ENCODE data around the gene PLCB2. TPM values are rescaled to one million over a fixed set of nuclear protein-coding genes. Genes with fewer than 3 reads are reported as not detected.

The PLCB2 gene
- total RNA-seq, 1 experiment from 2014 or later, result 0.92 TPM

GRCh38 chr15:40285554-40286011 is 22.2 kb downstream of the PLCB2 start:
- H4K20me1 ChIP-seq (ENCODE audit: insufficient read depth), result no peaks in the 10 kb centered on the region
- intact Hi-C loops (cut with micrococcal nuclease; ENCODE audit: unreplicated experiment), result no loop called here
- H3K27ac ChIP-seq, result no peak overlapping the region
- TF ChIP-seq CTCF (conservative IDR thresholded peaks at IDR 0.05) (no peak), EZH2 (IDR thresholded peaks at IDR 0.05; ENCODE audit: low read depth) (no peak)
- ChIA-PET POLR2A (ENCODE audit: unreplicated experiment) (interaction anchor here (0.7 to 0.8 kb wide), 2 partner anchors 23 to 28 kb away, joined by 3 to 5 read pairs; no protein-coding TSS in a partner anchor), CTCF (no interaction called here)
- no peak overlapping the region for H3K4me3 ChIP-seq
- no peaks in the 10 kb centered on the region for H3K9me3 ChIP-seq (ENCODE audit: insufficient read depth, low read depth)
- H3K9me2 ChIP-seq (ENCODE audit: insufficient read depth), result no peaks in the 10 kb centered on the region
- H2AFZ ChIP-seq, result no peak overlapping the region
- H3K4me2 ChIP-seq, result no peak overlapping the region
- H3K4me1 ChIP-seq (replicated peaks; ENCODE audit: insufficient read depth), result no peaks in the 10 kb centered on the region
- DNase-seq, result no peak
- H3K27me3 ChIP-seq (ENCODE audit: insufficient read depth, low read depth), result no peaks in the 10 kb centered on the region
- H3F3A ChIP-seq (ENCODE audit: insufficient read depth, low read depth), result no peaks in the 10 kb centered on the region
- H3K79me2 ChIP-seq (ENCODE audit: low read depth), result no peaks in the 10 kb centered on the region
- no peaks in the 10 kb centered on the region for H3K36me3 ChIP-seq (ENCODE audit: low read depth)
- BruUV-seq (replicated peaks), result no TSS peak

GRCh38 chr15:40285151-40285550 is 22.6 kb downstream of the PLCB2 start:
- CTCF ChIA-PET, result no interaction called here
- intact Hi-C loops (cut with micrococcal nuclease; ENCODE audit: unreplicated experiment), result no loop called here
- POLR2A ChIA-PET (ENCODE audit: unreplicated experiment), result interaction anchor here (0.7 to 0.8 kb wide), 2 partner anchors 23 to 28 kb away, joined by 3 to 5 read pairs; no protein-coding TSS in a partner anchor
- Histone ChIP-seq H3K4me3 (no peak overlapping the region), H3F3A (ENCODE audit: insufficient read depth, low read depth) (no peaks in the 10 kb centered on the region), H2AFZ (no peak overlapping the region), H3K27ac (no peak overlapping the region), H3K9me2 (ENCODE audit: insufficient read depth) (no peaks in the 10 kb centered on the region), H3K4me2 (no peak overlapping the region), H3K27me3 (ENCODE audit: insufficient read depth, low read depth) (no peaks in the 10 kb centered on the region), H3K4me1 (replicated peaks; ENCODE audit: insufficient read depth) (no peaks in the 10 kb centered on the region), H3K9me3 (ENCODE audit: insufficient read depth, low read depth) (no peaks in the 10 kb centered on the region), H3K79me2 (ENCODE audit: low read depth) (no peaks in the 10 kb centered on the region), H4K20me1 (ENCODE audit: insufficient read depth) (no peaks in the 10 kb centered on the region), H3K36me3 (ENCODE audit: low read depth) (no peaks in the 10 kb centered on the region)
- TF ChIP-seq CTCF (conservative IDR thresholded peaks at IDR 0.05) (no peak), EZH2 (IDR thresholded peaks at IDR 0.05; ENCODE audit: low read depth) (no peak)
- no TSS peak for BruUV-seq (replicated peaks)
- DNase-seq, result no peak

- Histone ChIP-seq H3K36me3 (ENCODE audit: low read depth) (no peaks in the 10 kb centered on the region), H2AFZ (no peak overlapping the region), H3K9me2 (ENCODE audit: insufficient read depth) (no peaks in the 10 kb centered on the region), H3K27me3 (ENCODE audit: insufficient read depth, low read depth) (no peaks in the 10 kb centered on the region), H3K9me3 (ENCODE audit: insufficient read depth, low read depth) (no peaks in the 10 kb centered on the region), H3K27ac (no peak overlapping the region), H3K4me3 (no peak overlapping the region), H3K79me2 (ENCODE audit: low read depth) (no peaks in the 10 kb centered on the region), H3K4me2 (no peak overlapping the region), H3F3A (ENCODE audit: insufficient read depth, low read depth) (no peaks in the 10 kb centered on the region), H3K4me1 (replicated peaks; ENCODE audit: insufficient read depth) (no peaks in the 10 kb centered on the region), H4K20me1 (ENCODE audit: insufficient read depth) (no peaks in the 10 kb centered on the region)
- ChIA-PET POLR2A (ENCODE audit: unreplicated experiment) (no interaction called here), CTCF (interaction anchor here (0.7 kb wide), 2 partner anchors 23 to 85 kb away, joined by 3 to 14 read pairs; no protein-coding TSS in a partner anchor)
- no TSS peak for BruUV-seq (replicated peaks)
- intact Hi-C loops (cut with micrococcal nuclease; ENCODE audit: unreplicated experiment), result loop anchor here (5.0 kb wide), 1 partner anchor 39 kb away; the partner anchor contains the start of gene INAFM2
- no peak for TF ChIP-seq CTCF (conservative IDR thresholded peaks at IDR 0.05)
- no peak for TF ChIP-seq EZH2 (IDR thresholded peaks at IDR 0.05; ENCODE audit: low read depth)
- no peak for DNase-seq
These were observed 24.0 kb downstream of the PLCB2 start for GRCh38 chr15:40283615-40284300.
